GM19240 (cell line): ENCODE measurements around the gene ENTHD1.
"Not testable (repeated sequence)": the region's sequence is repeated elsewhere in the genome, so short reads cannot be mapped to it uniquely, and the experiment has no call there.

Experiments used
- DNase-seq: peaks from one replicate; pipeline ENCODE4 v3.0.0; 2011; ENCODE audit warnings: low spot score; ENCODE audit not compliant: insufficient read length

Gene ENTHD1

DNA sequence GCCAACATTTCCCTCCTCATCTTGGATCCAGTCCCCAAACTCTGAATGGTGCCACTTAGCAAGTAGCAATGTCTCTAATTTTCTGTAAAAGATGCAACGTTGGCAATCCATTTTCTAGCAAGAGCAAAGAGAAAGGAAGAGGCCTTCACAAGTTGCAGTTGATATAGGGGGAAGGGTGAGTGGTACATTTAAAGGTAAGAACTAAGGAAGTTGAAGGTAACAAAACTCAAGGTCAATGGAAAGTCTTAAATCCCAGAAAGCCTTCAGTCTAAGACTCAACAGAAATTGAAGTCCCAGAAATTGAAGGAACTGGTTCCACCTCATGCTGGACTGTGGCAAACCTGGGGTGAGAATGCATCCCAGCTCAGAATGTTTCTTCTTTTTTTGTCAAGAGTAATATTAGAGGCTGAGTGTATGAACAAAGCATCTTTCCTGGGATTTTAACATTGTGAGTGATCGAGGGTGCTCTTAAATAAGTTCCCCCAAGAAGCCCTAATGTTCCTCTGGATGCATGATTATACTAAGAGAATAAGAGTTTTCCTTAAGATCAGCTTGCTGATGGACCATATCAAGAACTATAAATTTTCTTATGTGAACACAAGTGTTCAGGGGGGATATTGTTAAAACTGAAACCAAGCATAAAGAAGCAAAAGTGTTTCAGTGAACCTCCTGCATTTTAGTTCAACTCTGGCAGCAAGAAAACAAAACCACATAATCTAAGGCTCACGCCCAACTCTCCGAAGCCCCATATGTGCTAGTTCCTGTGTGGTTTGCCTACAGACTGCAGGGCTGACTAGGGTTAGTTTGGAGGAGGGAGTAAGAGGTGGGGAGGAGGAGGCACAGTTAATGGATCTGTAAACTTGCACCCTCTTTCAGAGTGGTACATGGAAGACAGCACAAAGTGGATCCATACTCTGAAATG lies 7.0 kb upstream of the ENTHD1 start, which contains the start of gene GRAP2:
Gene GRAP2 (plus strand): TSS at position 779 of the 922 bp plus-strand sequence. CDS start 46,023 bp downstream, outside the sequence.
- DNase-seq = peak; percentile 33

- DNase-seq = peak; percentile 9
Measured at GRCh38 chr22:39898997-39899396, 5.4 kb upstream of the ENTHD1 start.

- no peak for DNase-seq
Measured at GRCh38 chr22:39897841-39898240, 4.3 kb upstream of the ENTHD1 start.

GRCh38 chr22:39896313-39896996 lies 2.9 kb upstream of the ENTHD1 start:
- no peak for DNase-seq

GRCh38 chr22:39895682-39896081 lies 2.1 kb upstream of the ENTHD1 start:
- no peak for DNase-seq

- DNase-seq = no peak
Measured at GRCh38 chr22:39894554-39895092, 1.1 kb upstream of the ENTHD1 start.

DNA sequence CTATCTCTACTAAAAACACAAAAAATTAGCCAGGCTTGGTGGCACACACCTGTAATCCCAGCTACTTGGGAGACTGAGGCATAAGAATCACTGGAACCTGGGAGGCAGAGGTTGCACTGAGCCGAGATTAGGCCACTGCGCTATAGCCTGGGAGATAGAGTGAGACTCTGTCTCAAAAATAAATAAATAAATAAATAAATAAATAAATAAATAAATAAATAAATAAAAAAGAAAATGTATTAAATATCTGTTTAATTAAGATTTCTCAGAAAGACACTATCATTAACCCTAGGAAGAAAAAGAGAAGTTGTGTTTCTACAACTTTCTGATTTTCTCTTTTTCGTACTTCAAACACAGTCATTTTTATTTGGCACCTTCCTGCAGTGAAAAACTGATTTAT lies 3.6 kb downstream of the ENTHD1 start:
- DNase-seq = not testable (repeated sequence)

- DNase-seq = no peak
Measured at GRCh38 chr22:39883057-39883456, 10.5 kb downstream of the ENTHD1 start.

DNA sequence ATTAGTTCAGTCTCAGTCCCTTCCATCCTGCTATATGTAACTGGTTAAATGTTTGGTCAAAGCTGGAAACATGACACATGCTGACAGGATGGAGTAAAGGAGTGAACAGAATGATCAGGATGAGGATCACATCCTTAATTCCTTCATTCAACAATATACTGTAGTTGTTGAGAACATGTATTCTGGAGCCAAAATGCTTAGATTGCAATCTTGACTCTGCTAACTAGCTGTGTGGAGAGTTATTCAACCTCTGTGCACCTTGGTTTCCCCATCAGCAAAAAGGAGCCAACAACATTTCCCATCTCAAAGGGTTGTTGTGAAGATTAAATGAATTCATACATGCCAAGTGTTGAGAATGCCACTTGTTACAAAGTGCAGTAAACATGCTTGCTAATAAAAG lies 12.8 kb downstream of the ENTHD1 start:
- DNase-seq = no peak

GRCh38 chr22:39877079-39877845 lies 16.3 kb downstream of the ENTHD1 start:
- DNase-seq = no peak

- not testable (repeated sequence) for DNase-seq
Measured at GRCh38 chr22:39875176-39875885, 18.2 kb downstream of the ENTHD1 start.

DNA sequence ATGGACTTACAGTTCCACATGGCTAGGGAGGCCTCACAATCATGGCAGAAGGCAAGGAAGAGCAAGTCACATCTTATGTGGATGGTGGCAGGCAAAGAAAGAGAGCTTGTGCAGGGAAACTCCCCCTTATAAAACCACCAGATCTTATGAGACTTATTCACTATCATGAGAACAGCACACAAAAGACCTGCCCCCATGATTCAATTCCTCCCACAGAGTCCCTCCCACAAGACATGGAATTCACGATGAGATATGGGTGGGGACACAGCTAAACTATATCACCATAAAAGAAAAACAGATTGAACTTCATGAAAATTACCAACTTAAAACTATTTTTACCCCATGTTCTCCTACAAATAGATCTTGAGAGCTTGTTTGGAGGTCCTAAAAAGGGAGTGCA lies 19.6 kb downstream of the ENTHD1 start:
- no peak for DNase-seq

GRCh38 chr22:39872548-39872947 lies 21.0 kb downstream of the ENTHD1 start:
- no peak for DNase-seq

DNA sequence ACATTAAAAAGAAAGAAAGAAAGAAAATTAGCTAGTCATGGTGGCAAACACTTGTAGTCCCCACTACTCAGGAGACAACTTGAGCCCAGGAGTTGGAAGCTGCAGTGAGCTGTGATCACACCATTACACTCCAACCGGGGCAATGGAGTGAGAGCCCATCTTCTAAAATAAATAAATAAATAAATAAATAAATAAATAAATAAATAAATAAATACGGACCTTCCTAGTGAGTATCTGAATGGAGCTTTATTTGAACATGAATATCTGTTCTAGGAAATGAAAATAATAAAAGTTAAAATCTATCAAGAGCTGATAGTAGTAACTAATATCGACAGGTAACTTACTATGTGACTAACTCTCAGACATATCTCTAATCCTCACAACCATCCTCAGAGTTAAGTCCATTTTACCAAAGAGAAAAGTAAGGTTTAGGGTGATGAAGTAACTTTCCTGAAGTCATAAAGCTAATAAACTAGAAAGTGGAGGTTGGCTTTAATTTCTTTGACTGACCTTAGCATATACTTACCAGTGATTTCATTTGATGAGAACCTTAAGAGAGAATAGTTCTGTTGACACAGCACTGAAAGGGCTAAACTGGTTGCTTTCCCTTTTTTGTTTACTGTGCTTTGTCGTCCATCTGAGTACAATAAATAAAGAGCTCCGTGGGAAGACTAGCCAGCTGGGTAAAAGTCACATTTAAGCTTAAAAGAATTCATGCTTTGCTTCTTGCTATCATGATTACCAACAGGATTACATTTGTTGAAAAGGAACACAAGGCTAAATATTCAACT lies 22.4 kb downstream of the ENTHD1 start:
- DNase-seq = no peak

- not testable (repeated sequence) for DNase-seq
Measured at GRCh38 chr22:39869797-39870196, 23.8 kb downstream of the ENTHD1 start.

GRCh38 chr22:39868741-39869140 lies 24.8 kb downstream of the ENTHD1 start:
- no peak for DNase-seq

DNA sequence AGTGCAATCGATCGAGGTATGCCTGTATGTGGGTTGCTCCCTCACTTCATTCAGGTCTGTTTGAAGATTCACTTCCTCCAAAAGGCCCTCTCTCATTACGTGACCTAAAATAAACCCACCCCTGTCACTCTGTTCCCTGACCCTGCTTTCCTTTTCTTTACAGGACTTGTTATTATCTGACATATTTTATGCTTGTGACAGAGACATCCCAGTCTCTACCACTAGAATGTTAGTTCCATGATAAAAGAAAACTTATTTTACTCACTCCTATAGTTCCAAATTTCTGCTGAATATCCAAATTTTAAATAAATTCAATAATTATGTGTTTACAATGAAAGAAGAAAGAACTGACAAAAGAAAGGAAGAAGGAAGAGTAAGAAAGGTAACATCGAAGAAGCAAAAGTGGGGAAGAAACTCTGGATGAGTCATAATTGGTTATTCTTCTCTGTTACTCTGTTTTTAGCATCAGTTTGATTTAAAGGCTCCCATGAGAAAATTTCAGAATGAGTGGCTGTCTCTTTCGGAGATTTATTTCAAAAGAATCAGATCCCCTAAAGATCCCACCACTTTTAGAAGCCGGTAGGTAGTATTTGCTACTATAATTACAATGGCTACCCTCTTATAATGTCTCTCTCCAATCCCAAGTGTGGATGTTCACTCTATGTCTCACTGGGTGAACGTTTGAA lies 33.5 kb downstream of the ENTHD1 start:
- DNase-seq = no peak

DNA sequence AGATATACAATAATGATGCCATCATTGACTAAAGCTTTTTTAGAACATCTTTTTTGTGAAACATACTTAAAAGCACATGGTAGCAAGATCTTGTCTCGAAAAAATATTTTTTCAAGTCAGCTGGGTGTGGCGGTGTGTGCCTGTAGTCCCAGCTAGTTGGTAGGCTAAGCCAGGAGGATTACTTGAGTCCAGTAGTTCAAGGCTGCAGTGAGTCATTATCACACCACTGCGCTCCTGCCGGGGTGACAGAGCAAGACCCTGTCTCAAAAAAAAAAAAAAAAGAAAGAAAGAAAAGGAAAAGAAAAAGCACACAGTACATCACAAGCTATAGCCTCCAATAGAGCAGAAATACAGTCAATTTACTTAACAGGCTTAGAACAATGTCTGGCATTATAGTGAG lies 37.0 kb downstream of the ENTHD1 start:
- no peak for DNase-seq

GRCh38 chr22:39852799-39853198 lies 40.8 kb downstream of the ENTHD1 start:
- DNase-seq = no peak
